H1 (cell line): ENCODE results near the gene USP6. TPM values are rescaled to one million over a fixed set of nuclear protein-coding genes. Genes with fewer than 3 reads are reported as not detected.

Source experiments
- BACH1 ChIP-seq: IDR thresholded peaks from 2 replicates; pipeline ENCODE4 v1.6.1; 2012; ENCODE audit warnings: low read length, improper control_type of control experiment
- CHD2 ChIP-seq: IDR thresholded peaks from 2 replicates; pipeline ENCODE4 v1.6.1; 2012; ENCODE audit warnings: low read length, improper control_type of control experiment
- EGR1 ChIP-seq: IDR thresholded peaks from 2 replicates; pipeline ENCODE4 v1.6.1; 2011; ENCODE audit warnings: low read depth, low read length, borderline replicate concordance
- KDM4A ChIP-seq: IDR thresholded peaks from one replicate; pipeline ENCODE4 v1.7.1; 2012; ENCODE audit warnings: low read depth, mild to moderate bottlenecking, moderate library complexity, low read length, inconsistent platforms; ENCODE audit not compliant: severe bottlenecking
- POLR2A ChIP-seq, 2 experiments: IDR thresholded peaks; 1 replicate in 1 of 2; 2 replicates in 1 of 2; pipeline ENCODE4 v1.6.1; 2011; ENCODE audit warnings: low read depth in 2 of 2, low read length in 2 of 2, mild to moderate bottlenecking in 2 of 2; ENCODE audit errors: control extremely low read depth in 1 of 2
- POLR2AphosphoS5 ChIP-seq: IDR thresholded peaks from 2 replicates; pipeline ENCODE4 v1.6.1; 2011; ENCODE audit warnings: low read depth, low read length
- POU5F1 ChIP-seq: IDR thresholded peaks from 2 replicates; pipeline ENCODE4 v1.6.1; 2011; ENCODE audit warnings: low read depth, mild to moderate bottlenecking, low read length, moderate library complexity
- RBBP5 ChIP-seq: IDR thresholded peaks from 2 replicates; pipeline ENCODE4 v1.7.1; 2012; ENCODE audit warnings: low read depth, mild to moderate bottlenecking, inconsistent platforms, low read length, moderate library complexity, borderline replicate concordance
- polyA plus RNA-seq, 7 experiments: library from polyadenylated mRNA; depleted of rRNA in 3 of 7; stranded (reverse) in 5 of 7; unstranded in 2 of 7; fragments of >200 nt in 5 of 7; fragments of 200-250 nt in 2 of 7; gene quantifications; 1 replicate in 5 of 7; 2 replicates in 1 of 7; 4 replicates in 1 of 7; pipeline versions ENCODE4 v1.2.1 to v1.2.3, GENCODE V29; 2011 to 2013; ENCODE audit warnings: missing spikeins in 2 of 7, mixed read lengths in 2 of 7
- total RNA-seq: library from RNA; stranded (reverse); fragmentation: NEBNext Ultra II Directional; extraction: Animal tissue kit (Norgen Biotek cat#: 25700); gene quantifications from 2 replicates; pipeline ENCODE4 v1.2.1, GENCODE V29; 2021
- TF ChIP-seq, protein P1 (sequence below): fragments of 300-600 bp; sonication (generic); IDR thresholded peaks from 2 replicates; pipeline ENCODE4 v1.7.1; 2012; ENCODE audit warnings: low read length, moderate library complexity, mild to moderate bottlenecking, inconsistent platforms; ENCODE audit not compliant: insufficient replicate concordance

The USP6 gene
- total and polyA plus RNA-seq, 2 of the 8 experiments (the other 6 are each of a cell fraction or from before 2014, with no cell fraction given): 0.08 to 0.32 TPM

DNA sequence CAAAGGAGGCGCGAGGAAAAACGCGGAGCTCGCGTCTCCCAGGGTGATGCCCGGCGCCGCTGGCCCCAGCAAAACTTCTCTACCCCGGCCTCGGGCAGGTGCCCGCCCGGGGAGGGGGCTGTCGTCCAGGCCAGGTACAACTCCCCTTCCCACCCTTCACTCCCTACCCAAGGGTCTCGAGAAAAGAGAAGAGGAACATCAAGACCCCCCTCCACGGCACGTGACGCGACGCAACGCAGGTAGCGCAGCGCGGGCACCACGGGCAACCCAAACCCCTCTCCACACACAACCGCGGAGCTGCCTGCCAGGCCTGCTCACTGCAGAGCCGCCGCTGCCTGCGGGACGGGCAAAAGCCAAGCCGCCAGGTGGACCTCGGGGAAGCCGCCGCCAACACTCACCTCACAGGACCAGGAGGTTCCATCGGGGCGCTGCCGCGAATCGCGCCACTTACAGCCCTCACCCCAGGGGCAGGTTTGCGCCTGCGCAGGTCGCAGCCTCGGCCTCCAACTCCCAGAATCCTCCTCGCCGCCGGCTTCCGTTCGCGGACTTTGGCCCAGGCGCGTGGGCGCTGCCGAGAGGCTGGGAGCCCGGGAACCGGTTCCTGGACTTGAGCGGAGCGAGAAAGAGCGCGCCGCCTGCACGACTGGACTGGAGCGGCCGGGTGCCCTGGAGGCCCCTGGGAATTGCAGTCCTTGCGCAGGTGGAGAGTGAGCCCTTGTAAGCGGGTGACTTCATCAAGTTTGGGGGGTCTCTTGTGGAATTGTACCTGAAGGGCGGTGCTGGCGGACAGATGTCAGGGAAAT, 4.2 kb upstream of the USP6 start, which contains the start of gene ZNF232 (continued):
- TF ChIP-seq, protein P1, sequence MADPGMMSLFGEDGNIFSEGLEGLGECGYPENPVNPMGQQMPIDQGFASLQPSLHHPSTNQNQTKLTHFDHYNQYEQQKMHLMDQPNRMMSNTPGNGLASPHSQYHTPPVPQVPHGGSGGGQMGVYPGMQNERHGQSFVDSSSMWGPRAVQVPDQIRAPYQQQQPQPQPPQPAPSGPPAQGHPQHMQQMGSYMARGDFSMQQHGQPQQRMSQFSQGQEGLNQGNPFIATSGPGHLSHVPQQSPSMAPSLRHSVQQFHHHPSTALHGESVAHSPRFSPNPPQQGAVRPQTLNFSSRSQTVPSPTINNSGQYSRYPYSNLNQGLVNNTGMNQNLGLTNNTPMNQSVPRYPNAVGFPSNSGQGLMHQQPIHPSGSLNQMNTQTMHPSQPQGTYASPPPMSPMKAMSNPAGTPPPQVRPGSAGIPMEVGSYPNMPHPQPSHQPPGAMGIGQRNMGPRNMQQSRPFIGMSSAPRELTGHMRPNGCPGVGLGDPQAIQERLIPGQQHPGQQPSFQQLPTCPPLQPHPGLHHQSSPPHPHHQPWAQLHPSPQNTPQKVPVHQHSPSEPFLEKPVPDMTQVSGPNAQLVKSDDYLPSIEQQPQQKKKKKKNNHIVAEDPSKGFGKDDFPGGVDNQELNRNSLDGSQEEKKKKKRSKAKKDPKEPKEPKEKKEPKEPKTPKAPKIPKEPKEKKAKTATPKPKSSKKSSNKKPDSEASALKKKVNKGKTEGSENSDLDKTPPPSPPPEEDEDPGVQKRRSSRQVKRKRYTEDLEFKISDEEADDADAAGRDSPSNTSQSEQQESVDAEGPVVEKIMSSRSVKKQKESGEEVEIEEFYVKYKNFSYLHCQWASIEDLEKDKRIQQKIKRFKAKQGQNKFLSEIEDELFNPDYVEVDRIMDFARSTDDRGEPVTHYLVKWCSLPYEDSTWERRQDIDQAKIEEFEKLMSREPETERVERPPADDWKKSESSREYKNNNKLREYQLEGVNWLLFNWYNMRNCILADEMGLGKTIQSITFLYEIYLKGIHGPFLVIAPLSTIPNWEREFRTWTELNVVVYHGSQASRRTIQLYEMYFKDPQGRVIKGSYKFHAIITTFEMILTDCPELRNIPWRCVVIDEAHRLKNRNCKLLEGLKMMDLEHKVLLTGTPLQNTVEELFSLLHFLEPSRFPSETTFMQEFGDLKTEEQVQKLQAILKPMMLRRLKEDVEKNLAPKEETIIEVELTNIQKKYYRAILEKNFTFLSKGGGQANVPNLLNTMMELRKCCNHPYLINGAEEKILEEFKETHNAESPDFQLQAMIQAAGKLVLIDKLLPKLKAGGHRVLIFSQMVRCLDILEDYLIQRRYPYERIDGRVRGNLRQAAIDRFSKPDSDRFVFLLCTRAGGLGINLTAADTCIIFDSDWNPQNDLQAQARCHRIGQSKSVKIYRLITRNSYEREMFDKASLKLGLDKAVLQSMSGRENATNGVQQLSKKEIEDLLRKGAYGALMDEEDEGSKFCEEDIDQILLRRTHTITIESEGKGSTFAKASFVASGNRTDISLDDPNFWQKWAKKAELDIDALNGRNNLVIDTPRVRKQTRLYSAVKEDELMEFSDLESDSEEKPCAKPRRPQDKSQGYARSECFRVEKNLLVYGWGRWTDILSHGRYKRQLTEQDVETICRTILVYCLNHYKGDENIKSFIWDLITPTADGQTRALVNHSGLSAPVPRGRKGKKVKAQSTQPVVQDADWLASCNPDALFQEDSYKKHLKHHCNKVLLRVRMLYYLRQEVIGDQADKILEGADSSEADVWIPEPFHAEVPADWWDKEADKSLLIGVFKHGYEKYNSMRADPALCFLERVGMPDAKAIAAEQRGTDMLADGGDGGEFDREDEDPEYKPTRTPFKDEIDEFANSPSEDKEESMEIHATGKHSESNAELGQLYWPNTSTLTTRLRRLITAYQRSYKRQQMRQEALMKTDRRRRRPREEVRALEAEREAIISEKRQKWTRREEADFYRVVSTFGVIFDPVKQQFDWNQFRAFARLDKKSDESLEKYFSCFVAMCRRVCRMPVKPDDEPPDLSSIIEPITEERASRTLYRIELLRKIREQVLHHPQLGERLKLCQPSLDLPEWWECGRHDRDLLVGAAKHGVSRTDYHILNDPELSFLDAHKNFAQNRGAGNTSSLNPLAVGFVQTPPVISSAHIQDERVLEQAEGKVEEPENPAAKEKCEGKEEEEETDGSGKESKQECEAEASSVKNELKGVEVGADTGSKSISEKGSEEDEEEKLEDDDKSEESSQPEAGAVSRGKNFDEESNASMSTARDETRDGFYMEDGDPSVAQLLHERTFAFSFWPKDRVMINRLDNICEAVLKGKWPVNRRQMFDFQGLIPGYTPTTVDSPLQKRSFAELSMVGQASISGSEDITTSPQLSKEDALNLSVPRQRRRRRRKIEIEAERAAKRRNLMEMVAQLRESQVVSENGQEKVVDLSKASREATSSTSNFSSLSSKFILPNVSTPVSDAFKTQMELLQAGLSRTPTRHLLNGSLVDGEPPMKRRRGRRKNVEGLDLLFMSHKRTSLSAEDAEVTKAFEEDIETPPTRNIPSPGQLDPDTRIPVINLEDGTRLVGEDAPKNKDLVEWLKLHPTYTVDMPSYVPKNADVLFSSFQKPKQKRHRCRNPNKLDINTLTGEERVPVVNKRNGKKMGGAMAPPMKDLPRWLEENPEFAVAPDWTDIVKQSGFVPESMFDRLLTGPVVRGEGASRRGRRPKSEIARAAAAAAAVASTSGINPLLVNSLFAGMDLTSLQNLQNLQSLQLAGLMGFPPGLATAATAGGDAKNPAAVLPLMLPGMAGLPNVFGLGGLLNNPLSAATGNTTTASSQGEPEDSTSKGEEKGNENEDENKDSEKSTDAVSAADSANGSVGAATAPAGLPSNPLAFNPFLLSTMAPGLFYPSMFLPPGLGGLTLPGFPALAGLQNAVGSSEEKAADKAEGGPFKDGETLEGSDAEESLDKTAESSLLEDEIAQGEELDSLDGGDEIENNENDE: no peak
- TF ChIP-seq RBBP5 (peak; percentile 72; the same call in 1 of the 2 replicates), BACH1 (peak; percentile 59), POLR2AphosphoS5 (peak; percentile 91), KDM4A (peak; percentile 99), POU5F1 (no peak), EGR1 (peak; percentile 92), POLR2A (IDR thresholded peaks at IDR 0.05; ENCODE audit: control extremely low read depth in 1 of 2, low read depth in 2 of 2, low read length in 2 of 2) (peak; percentile 71 to 88), CHD2 (peak; percentile 63)
